ENCODE data around the gene TSPAN2. TPM values are rescaled to one million over a fixed set of nuclear protein-coding genes. Genes with fewer than 3 reads are reported as not detected.

Gene TSPAN2
- total and polyA plus RNA-seq, 2 of the 4 experiments (the other 2 are of a cell fraction): 0.18 to 0.60 TPM

DNA sequence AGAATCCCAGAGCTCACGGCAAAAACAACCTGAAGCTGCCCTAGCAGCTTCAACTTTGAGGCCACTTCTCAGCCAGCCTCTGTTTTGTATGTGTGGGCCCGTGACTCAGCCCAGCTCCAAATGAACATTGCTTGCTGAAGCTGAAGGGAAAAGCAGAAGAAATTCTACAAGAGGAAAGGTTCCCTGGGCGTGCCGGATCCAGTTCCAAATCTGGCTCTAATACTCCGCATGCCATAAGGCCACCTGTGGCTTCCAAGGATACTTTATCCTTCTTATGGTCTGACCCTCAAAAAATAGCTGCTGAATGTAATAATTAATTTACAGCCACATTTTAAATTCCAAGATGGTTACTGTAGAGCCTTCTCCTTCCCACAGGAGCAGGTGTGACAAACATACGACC is 24.3 kb downstream of the TSPAN2 start:
- TF ChIP-seq, protein P1, sequence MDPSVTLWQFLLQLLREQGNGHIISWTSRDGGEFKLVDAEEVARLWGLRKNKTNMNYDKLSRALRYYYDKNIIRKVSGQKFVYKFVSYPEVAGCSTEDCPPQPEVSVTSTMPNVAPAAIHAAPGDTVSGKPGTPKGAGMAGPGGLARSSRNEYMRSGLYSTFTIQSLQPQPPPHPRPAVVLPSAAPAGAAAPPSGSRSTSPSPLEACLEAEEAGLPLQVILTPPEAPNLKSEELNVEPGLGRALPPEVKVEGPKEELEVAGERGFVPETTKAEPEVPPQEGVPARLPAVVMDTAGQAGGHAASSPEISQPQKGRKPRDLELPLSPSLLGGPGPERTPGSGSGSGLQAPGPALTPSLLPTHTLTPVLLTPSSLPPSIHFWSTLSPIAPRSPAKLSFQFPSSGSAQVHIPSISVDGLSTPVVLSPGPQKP (IDR thresholded peaks at IDR 0.05; ENCODE audit: borderline replicate concordance, low read depth, low read length): no peak
- no peak for TF ChIP-seq CHD1 (IDR thresholded peaks at IDR 0.05; ENCODE audit: low read depth, low read length)
- TF ChIP-seq POLR2A (IDR thresholded peaks at IDR 0.05; ENCODE audit: low read depth, low read length): no peak
- TF ChIP-seq RAD21 (IDR thresholded peaks at IDR 0.05; ENCODE audit: low read length): no peak
- TF ChIP-seq NFE2L2 (IDR thresholded peaks at IDR 0.05; ENCODE audit: low read depth, low read length): no peak
- TF ChIP-seq, protein P2, sequence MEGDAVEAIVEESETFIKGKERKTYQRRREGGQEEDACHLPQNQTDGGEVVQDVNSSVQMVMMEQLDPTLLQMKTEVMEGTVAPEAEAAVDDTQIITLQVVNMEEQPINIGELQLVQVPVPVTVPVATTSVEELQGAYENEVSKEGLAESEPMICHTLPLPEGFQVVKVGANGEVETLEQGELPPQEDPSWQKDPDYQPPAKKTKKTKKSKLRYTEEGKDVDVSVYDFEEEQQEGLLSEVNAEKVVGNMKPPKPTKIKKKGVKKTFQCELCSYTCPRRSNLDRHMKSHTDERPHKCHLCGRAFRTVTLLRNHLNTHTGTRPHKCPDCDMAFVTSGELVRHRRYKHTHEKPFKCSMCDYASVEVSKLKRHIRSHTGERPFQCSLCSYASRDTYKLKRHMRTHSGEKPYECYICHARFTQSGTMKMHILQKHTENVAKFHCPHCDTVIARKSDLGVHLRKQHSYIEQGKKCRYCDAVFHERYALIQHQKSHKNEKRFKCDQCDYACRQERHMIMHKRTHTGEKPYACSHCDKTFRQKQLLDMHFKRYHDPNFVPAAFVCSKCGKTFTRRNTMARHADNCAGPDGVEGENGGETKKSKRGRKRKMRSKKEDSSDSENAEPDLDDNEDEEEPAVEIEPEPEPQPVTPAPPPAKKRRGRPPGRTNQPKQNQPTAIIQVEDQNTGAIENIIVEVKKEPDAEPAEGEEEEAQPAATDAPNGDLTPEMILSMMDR (conservative IDR thresholded peaks at IDR 0.05; ENCODE audit: low read depth, low read length): no peak
- TF ChIP-seq RCOR1 (IDR thresholded peaks at IDR 0.05; ENCODE audit: insufficient replicate concordance, low read length): no peak
- TF ChIP-seq CEBPB (IDR thresholded peaks at IDR 0.05; ENCODE audit: low read depth, low read length): no peak
- TF ChIP-seq, protein P3, sequence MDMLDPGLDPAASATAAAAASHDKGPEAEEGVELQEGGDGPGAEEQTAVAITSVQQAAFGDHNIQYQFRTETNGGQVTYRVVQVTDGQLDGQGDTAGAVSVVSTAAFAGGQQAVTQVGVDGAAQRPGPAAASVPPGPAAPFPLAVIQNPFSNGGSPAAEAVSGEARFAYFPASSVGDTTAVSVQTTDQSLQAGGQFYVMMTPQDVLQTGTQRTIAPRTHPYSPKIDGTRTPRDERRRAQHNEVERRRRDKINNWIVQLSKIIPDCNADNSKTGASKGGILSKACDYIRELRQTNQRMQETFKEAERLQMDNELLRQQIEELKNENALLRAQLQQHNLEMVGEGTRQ (IDR thresholded peaks at IDR 0.05; ENCODE audit: low read depth, low read length): no peak
- TF ChIP-seq MXI1 (IDR thresholded peaks at IDR 0.05; ENCODE audit: borderline replicate concordance, low read depth, low read length): no peak
- no peak for TF ChIP-seq RFX5 (IDR thresholded peaks at IDR 0.05; ENCODE audit: low read depth, low read length)
- no peak overlapping the region for H3K4ac ChIP-seq (ENCODE audit: low read depth, low read length)
- no peak overlapping the region for H2BK120ac ChIP-seq (ENCODE audit: low read depth, low read length)
- dilution Hi-C loops (cut with HindIII; ENCODE audit: low sequenced_read_pairs, unreplicated experiment) (no loop called here), intact Hi-C loops (cut with micrococcal nuclease) (no loop called here), in situ Hi-C loops (cut with MboI; ENCODE audit: low sequenced_read_pairs) (no loop called here)
- no peak overlapping the region for H2AK9ac ChIP-seq (replicated peaks; ENCODE audit: low read depth, low read length, poor library complexity)
- H3K36me3 ChIP-seq (ENCODE audit: control insufficient read depth, insufficient read depth, low read length): no peaks in the 10 kb centered on the region
- H3K18ac ChIP-seq (ENCODE audit: low read depth, low read length): no peak overlapping the region
- H4K8ac ChIP-seq (ENCODE audit: low read depth in 2 of 2, low read length in 2 of 2): no peak overlapping the region
- no peak overlapping the region for H2AK5ac ChIP-seq (ENCODE audit: low read depth, low read length)
- H4K91ac ChIP-seq (ENCODE audit: insufficient read depth, low read depth, low read length): no peak overlapping the region
- no peak overlapping the region for H3K4me2 ChIP-seq (ENCODE audit: low read depth, low read length)
- H2BK15ac ChIP-seq (ENCODE audit: low read depth, low read length): no peak overlapping the region
- no TSS peak for BruUV-seq (replicated peaks)
- DNase-seq (no peak), ATAC-seq (ENCODE audit: low read depth) (no peak)
- no peak overlapping the region for H4K5ac ChIP-seq (ENCODE audit: low read depth, low read length)
- H2BK5ac ChIP-seq (ENCODE audit: low read depth, low read length, poor library complexity, severe bottlenecking): no peak overlapping the region
- no peaks in the 10 kb centered on the region for H4K20me1 ChIP-seq (ENCODE audit: insufficient read depth, low read length)
- H3K9me3 ChIP-seq (ENCODE audit: control insufficient read depth, insufficient read depth, low read length): no peaks in the 10 kb centered on the region
- no CpG with 5 or more reads among the region's 6 CpGs for WGBS, 2 experiments (ENCODE audit: extremely low coverage in 2 of 2, insufficient read length in 1 of 2)
- no peak overlapping the region for H3K9ac ChIP-seq (ENCODE audit: low read depth, low read length)
- no peak overlapping the region for H2AFZ ChIP-seq (replicated peaks; ENCODE audit: low read length, poor library complexity)
- no peaks in the 10 kb centered on the region for H3K27me3 ChIP-seq (ENCODE audit: control insufficient read depth, insufficient read depth, low read length)
- no peak overlapping the region for H3K56ac ChIP-seq (ENCODE audit: extremely low read depth, insufficient read depth, low read length)
- CTCF ChIA-PET: no interaction called here
- H2BK20ac ChIP-seq (ENCODE audit: low read depth, low read length): no peak overlapping the region
- no peak overlapping the region for H3K23ac ChIP-seq (ENCODE audit: low read depth, low read length)
- no peaks in the 10 kb centered on the region; the same call in 1 of the 2 replicates for H3K4me1 ChIP-seq (ENCODE audit: control insufficient read depth, insufficient read depth, low read length)
- H3K27ac ChIP-seq (ENCODE audit: insufficient read depth, low read length): no peak overlapping the region
- H3K9me1 ChIP-seq (ENCODE audit: insufficient read depth, low read length): no peaks in the 10 kb centered on the region
- no peak overlapping the region for H3K14ac ChIP-seq (replicated peaks; ENCODE audit: low read depth, low read length)
- POLR2A ChIA-PET (ENCODE audit: unreplicated experiment): no interaction called here
- H3K79me1 ChIP-seq (ENCODE audit: low read depth in 1 of 2, low read length in 2 of 2): no peaks in the 10 kb centered on the region
- no peak overlapping the region for H3K4me3 ChIP-seq (ENCODE audit: insufficient read depth, low read depth, low read length)

Data from IMR-90 (cell line).